T47D (cell line): ENCODE results near the gene MAST4.

Source experiments
- DNase-seq, 2 experiments: peaks; one replicate each; pipeline versions ENCODE4 v3.0.0 to v3.0.0-alpha.2; 2011 to 2012; ENCODE audit warnings: low read depth in 1 of 2, low spot score in 1 of 2
- JUND ChIP-seq: IDR thresholded peaks from 2 replicates; pipeline ENCODE4 v1.6.1; 2012; ENCODE audit warnings: low read depth
- in situ Hi-C: cut with HindIII; loops from 2 replicates; pipeline ENCODE4 v1.10.0; 2016; ENCODE audit warnings: low sequenced_read_pairs, low pct_unique_long_range_greater_than_20kb

The MAST4 gene

DNA sequence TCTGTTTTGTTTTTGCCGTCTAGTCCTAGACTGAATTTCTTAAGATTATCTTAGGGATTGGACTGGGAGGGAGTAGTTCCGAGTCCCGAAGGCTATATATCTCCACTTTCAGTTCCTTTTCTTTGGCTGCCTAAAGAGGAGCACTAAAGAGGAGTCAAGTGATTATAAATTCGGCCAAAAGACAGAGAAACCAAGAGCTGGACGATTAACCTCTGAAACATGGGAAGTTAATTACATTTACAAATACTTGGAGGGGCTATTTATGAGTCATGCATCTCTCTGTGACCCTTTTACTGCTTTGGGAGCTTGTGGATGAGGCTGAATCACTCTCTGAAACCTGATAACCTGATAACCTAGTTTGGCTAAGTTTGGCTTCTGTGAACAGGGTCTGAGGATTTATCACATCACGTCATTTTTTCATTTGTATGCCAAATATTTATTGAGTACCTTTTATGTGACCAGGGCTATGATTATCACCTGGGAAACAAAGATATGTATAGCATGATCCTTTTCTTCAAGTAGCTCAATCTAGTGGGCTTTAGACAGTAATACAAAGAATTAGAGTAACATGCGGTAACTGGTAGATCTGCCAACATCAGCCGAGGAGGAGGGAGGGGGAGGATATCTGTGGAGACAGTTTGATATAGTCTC, 419.5 kb downstream of the MAST4 start:
- TF ChIP-seq JUND = no peak
- DNase-seq = no peak
- in situ Hi-C loops = no loop called here

DNA sequence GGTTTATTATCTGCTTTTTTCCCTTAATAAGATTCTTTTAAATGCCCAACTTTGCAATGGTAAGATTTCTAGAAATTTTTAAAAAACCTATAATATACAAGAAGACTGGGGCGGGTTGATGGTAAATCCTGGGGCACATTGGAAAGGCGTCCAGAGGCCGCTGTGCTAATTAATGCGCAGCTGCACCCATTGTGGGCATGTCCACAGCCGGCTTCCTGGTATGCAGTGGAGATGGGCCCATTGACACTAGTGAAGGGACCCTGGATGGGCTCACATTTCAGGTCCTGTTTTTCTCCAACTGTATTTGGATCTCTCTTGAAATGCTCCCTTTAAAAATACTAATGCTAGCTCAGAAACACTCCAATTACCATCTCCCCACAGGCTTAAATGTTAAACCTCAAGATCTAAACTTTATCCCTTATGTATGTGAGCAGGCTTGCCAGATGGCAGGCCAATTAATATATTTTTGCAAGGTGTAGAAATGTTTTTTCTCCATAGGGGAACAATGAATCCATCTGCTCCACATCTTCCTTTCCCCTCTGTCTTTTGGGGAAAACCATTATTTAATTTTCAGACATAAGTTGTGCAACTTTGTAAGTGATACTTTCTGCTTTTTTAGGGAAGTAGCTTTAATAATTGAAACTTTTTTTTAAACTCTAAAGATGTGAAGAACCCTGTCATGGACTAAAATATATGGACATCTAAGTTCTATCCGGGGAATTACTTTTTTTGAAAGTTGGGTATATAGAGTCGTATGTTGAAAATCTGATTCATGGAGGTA, 423.1 kb downstream of the MAST4 start:
- in situ Hi-C loops = no loop called here
- DNase-seq = no peak
- TF ChIP-seq JUND = no peak

DNA sequence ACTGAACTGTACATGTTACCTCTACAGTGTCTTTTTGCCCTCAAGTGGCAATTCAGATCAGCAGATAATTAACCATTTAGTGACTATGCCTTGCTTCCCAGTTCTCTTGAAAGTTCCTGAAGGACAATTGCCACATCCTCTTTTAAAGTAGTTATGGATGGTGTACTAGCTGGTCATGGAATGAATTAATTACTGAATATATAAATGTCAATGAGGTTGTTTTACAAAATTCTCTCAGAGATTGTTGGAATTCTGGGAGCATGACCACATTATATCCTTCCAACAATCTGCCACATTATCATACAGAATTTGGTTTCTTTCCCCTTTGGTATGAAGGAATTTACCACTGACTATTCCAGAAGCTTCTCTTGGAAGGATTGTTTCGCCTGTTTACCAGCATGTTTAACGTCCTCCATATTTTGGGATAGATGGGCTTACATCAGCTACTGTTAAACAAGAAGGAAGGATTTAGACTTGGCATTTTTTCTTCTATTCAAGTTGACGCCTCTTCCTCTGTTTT, 424.0 kb downstream of the MAST4 start:
- in situ Hi-C loops = no loop called here
- DNase-seq = no peak
- TF ChIP-seq JUND = no peak

DNA sequence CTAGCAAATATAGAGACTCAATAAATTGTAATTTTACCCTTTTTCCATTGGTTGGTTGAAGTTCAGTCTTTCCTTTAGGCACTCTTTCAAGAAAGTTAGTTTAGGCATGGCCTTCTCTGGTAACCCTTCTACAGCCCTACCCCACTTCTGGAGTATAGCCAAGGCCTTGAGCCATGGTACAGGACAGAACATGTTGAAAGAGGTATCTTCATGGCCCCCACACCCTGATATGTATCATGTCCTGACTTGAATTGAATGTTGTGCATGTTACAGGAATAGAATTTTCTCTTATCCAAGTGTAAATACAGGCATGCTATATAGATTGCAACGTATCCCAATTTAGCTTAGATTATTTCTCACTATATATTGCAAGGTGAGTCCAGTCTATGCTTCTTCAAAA, 424.8 kb downstream of the MAST4 start:
- DNase-seq = no peak
- in situ Hi-C loops = no loop called here
- TF ChIP-seq JUND = no peak

DNA sequence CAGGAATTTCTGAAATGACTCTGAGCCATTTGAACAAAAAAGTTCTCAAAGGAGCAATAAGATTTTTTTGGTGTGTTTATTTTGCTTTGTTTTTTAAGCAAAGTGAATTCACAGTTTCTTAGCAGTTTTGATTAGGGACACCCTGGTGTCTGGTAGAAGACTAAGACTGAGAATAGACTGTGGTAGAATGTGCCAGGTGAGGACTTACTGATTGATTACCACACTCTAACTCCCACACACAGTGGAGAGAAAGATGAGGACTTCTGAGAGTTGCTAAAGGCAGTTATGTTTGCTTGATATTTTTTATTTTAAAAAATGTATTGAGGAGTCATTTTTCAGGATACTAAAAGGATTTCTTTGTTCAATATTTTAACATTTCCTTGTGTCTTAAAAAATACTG, 425.3 kb downstream of the MAST4 start:
- DNase-seq = no peak
- TF ChIP-seq JUND = no peak
- in situ Hi-C loops = no loop called here

DNA sequence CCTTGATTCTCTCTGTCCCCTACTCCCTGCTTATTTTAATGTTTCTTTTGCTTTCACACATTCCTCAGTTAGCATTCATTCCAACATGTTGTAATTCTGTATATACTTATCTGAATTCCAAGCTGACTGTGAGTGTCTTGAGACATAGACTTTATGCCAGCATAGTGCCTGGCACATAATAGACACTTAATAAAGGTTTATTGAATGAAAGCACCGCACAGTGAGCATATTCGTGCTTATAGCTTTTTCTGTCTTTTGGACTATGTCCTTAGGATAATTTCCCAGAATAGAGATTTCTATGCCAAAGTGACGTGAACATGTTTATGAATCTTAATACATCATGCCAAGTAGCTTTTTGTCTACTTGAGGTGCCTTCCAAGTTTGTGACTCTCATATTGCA, 425.8 kb downstream of the MAST4 start:
- in situ Hi-C loops = no loop called here

DNA sequence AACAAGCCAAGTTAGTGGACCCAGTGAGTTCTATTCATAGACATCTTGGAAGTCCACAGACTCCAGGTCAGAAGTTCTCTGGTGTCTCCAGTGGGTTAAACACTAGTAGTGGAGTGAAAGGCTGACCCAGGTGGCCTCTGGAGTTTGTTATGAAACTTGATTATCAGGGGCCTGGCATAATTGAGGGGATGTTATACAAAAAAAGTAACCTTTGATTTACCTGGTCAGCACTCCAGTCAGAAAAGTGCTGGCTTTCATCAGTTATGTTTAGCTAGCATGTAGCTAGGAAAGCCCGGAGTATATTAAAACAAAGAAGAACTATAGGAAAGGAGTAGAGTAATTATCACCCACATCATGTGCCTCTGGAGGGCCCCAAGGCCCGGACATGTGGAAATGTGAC, 429.3 kb downstream of the MAST4 start:
- in situ Hi-C loops = no loop called here
- TF ChIP-seq JUND = no peak
- DNase-seq = no peak

More for the DNA sequence above, 425.8 kb downstream of the MAST4 start:
- no peak for DNase-seq
- no peak for TF ChIP-seq JUND

DNA sequence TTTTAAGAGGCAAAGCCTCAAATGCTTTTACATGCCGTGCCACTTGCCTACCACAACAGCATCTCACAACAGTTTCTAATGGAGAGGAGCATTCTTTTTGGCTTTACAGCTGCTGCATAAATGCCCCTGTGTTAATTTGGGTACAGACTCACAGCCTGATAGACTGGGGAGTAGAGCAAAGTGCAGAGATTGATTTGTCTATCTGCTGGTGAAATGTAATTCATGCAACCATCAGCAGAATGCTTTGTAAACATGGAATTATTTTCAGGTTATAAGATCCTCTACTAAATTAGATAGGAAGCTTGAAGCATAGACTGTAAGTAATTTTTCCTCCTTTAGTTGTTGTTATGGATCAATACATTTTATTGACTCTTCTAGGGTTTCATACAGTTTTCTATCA, 430.1 kb downstream of the MAST4 start:
- TF ChIP-seq JUND = no peak
- DNase-seq = no peak
- in situ Hi-C loops = no loop called here

DNA sequence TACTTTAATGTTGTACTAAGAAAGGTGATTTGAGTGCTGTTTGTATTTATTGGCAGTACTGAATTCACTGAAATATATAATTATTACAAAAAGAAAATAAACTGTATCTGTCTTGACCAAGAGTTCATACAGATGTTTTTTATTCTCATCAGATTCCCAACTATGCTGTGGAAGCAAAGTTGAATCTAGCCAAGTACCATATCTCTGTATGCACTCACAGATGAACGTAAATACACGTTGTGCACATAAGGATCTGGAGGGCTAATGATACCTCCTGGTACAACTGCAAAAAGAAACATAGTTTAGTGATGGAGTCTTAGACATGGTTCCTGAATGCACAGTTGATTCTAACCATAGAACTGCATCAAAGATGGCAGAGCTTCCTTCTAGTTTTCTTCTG, 431.0 kb downstream of the MAST4 start:
- TF ChIP-seq JUND = no peak
- DNase-seq = no peak

DNA sequence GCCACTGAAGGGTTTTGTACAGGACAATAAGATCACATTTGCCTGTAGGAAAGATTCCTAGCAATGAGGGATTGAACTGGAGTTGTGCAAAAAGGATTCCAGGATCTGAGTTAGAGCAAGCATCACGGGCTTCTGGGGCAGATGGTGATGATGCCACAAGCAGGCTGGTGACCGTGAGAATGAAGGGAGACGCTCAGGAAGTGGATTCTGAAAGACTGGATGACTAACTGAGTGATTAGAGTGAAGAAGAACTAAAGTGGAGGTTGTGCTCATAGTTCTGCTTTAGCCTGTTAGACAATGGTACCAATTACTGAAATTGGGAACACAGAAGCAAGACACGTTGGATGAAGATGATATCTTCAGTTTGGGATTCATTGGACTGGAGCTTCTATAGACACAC, 432.2 kb downstream of the MAST4 start:
- no peak for DNase-seq
- TF ChIP-seq JUND = no peak
- in situ Hi-C loops = no loop called here

More for the DNA sequence above, 431.0 kb downstream of the MAST4 start:
- in situ Hi-C loops = no loop called here

DNA sequence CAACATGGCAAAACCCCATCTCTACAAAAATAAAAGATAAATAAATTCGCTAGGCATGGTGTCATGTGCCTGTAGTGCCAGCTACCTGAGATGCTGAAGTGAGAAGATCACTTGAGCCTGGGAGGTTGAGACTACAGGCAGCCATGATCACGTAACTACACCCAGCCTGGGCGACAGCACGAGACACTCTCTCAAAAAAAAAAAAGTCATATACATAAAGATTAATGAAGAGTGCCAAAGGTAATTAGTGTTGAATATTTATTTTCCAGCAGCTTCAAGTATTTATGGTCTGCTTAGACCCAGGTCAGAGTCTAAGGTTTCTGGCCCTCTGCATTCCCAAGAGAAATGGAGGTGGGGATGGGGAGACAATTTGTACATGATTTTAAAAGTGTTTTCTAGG, 432.7 kb downstream of the MAST4 start:
- TF ChIP-seq JUND = no peak
- in situ Hi-C loops = no loop called here
- no peak for DNase-seq

DNA sequence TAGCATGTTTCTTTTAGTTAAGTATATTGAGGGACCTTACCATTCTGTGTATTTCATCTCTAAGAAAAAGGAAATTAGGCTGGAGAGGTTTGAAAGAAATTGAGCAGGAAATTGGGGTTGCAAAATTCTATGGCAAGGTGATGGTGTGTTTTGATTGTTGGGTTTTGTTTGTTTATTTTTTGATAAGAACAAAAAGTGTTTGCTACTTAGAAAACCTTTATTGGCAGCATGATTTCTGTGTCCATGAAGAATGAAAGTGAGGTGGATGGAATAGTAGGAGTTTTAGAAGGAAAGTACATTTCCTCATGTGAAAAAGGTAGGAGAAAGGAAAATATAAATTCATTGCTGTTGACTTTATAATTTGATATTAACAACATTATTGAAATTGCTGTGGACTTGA, 433.3 kb downstream of the MAST4 start:
- TF ChIP-seq JUND = no peak
- in situ Hi-C loops = no loop called here
- no peak for DNase-seq

DNA sequence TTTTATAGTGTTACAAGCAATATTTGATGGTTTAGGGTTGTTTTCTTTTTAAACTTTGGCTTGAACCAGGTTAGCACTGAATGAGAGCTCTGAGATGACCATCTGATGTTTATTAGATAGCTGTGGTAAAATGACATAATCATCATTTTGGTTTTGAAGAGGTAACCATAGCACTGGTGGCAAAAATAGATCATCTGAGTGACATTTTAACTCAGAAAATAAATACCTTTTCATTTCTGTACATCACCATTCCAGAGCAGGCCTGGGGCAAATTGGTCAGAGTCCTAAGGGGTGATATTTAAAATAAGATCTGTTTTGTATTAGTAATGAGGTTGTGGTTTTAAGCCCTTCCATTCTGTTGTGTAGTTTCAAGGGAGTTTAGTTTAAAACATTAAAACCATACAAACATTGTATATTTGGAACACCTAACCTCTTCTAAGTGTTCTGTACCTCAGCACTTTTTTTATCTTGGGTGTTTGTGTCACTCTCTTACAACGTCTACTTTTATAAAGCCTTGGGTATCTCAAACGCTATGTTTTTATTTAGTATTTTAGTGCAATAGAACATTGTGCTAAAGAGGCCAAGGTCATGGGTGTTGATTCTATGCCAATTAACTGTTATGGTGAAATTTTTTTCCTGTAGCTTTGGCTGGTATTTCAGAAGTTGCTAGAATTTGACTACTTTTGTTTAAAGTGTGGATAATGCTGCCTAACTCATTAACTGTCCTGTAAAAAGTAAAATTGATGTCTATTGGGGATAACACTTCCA, 434.3 kb downstream of the MAST4 start:
- in situ Hi-C loops = no loop called here
- DNase-seq = no peak
- TF ChIP-seq JUND = no peak
